ENCODE results near the gene RPL36AL.
"Not testable (repeated sequence)": the region's sequence is repeated elsewhere in the genome, so short reads cannot be mapped to it uniquely, and the experiment has no call there.

The RPL36AL gene

DNA sequence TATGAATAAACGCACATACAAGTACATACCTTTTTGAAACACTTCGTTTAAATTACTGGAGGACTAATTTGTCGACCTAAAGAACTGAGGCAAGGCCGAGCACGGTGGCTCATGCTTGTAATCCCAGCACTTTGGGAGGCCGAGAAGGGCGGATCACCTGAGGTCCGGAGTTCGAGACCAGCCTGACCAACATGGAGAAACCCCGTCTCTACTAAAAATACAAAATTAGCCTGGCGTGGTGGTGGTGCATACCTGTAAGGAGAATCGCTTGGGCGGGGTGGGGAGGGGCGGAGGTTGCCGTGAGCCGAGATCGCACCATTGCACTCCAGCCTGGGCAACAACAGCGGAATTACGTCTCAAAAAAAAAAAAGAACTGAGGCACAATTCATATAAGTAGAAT lies 1.2 kb downstream of the RPL36AL start:
- DNase-seq: not testable (repeated sequence)

DNA sequence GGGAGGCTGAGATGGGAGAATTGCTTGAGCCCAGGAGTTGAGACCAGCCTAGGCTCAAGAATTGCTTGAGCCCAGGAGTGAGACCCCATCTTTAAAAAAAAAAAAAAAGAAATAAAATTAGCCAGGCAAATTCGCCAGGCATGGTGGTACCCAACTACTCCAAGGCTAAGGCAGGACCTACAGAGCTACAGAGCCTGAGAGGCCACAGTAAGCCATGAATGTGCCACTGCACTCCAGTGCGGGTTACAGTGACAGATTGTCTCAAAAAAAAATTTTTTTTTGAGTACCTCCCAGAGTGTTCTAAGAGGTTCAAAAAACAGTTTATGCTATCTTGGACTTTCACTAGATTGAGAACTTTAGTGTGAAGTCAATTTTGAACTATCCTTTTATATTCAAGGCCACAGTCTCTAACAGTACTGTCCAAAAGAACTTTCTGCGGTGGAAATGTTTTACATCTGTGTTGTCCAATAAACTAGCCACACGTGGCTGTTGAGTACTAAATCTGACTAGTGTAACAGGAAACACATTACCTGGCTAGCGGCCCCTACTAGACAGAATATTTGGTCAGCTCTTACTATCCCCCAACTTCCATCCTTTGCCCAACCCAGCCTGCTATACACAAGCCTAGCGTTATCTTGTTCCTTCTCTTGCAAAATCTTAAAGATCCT lies 2.4 kb downstream of the RPL36AL start:
- DNase-seq: no peak

DNA sequence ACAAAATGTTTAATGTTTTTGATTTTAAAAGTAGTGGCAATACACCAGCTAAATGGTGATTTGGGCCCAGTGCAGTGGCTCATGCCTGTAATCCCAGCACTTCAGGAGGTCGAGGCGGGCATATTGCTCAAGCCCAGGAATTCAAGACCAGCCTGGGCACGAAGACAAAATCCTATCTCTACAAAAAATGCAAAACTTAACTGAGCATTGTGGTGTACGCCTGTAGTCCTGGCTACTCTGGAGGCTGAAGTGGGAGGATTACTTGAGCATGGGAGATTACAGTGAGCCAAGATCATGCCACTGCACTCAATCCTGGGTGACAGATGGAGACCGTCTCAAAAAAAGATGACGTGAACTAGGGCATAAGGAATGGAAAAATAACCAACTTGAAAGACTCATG lies 4.7 kb downstream of the RPL36AL start:
- no peak for DNase-seq

GRCh38 chr14:49614196-49614595 lies 6.2 kb downstream of the RPL36AL start:
- DNase-seq: no peak

GRCh38 chr14:49612671-49613070 lies 7.8 kb downstream of the RPL36AL start:
- no peak for DNase-seq

DNA sequence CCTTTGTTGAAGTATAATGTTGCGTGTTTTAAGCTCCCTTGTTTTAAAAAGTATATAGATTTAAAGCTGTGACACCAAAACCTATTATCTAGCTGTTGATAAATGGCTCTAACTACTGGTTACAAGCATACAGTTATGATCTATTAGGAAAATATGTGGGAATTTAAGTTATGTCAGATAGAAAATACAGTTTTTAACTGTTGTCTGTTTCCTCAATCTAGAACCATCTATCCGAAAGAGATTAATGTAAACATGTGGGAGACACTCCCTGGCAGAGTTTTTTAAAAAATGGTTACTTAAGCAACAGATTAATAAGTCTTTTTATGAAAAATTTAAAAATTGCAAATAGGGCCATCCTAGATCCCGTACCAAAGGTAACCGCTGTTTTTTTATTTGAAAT lies 8.2 kb downstream of the RPL36AL start:
- DNase-seq: no peak

DNA sequence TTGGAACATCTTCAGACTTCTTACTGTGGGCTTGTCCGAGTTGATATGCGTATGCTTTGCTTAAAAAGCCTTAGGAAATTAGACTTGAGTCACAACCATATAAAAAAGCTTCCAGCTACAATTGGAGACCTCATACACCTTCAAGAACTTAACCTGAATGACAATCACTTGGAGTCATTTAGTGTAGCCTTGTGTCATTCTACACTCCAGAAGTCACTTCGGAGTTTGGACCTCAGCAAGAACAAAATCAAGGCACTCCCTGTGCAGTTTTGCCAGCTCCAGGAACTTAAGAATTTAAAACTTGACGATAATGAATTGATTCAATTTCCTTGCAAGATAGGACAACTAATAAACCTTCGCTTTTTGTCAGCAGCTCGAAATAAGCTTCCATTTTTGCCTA lies 12.8 kb downstream of the RPL36AL start:
- no peak for DNase-seq

DNA sequence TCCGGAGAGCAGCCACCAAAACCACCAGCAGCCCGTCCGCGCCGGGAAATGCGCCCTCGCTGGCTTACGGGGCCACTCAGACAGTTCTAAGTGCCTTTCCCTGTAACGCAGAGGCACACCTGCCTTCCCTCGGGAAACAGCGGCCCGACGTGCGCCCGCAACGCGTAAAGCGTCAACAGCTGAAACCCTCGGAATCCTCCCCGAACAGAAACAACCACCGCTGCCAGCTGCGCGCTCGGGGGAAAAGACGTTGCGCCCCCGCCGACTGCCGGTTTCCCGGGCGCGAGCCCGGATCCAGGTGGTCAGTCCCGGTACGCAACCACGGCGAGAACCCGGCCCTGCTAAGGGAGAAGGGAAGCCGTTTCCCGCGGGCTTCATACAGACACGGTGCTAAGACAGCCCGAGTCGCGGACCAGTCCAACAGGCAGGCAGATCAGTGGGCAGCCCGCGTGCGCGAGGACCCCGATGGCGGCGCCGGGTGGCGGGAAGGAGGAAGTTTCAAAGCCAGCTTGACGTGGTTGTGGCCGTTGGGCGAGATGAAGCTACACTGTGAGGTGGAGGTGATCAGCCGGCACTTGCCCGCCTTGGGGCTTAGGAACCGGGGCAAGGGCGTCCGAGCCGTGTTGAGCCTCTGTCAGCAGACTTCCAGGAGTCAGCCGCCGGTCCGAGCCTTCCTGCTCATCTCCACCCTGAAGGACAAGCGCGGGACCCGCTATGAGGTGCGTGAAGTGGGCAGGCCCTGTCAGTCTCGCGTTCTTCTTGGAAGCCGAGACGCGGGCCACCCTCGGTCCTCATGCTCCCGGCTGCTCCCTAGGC lies 21.7 kb downstream of the RPL36AL start, which contains the start of gene LRR1:
TSS of gene LRR1 (plus strand) at position 456 of the 816 bp plus-strand sequence. CDS start at position 537, 81 bp downstream.
- peak; percentile 92 for DNase-seq

DNA sequence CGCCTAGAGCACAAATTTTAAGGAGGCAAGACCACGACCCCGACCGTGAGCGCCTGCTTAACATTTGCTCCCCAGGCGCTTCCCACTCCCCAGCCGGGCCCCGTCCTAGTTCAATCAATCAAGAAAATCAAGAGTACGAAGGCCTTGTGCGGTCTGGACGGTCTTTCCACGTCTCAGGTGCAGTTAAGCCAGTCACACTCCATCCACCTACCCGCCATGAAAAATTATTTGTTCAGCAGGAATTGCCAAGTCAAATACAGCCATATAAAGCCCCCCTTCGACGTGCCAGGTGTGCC lies 22.3 kb downstream of the RPL36AL start:
- DNase-seq: no peak

GRCh38 chr14:49594347-49595091 lies 25.9 kb downstream of the RPL36AL start:
- no peak for DNase-seq

DNA sequence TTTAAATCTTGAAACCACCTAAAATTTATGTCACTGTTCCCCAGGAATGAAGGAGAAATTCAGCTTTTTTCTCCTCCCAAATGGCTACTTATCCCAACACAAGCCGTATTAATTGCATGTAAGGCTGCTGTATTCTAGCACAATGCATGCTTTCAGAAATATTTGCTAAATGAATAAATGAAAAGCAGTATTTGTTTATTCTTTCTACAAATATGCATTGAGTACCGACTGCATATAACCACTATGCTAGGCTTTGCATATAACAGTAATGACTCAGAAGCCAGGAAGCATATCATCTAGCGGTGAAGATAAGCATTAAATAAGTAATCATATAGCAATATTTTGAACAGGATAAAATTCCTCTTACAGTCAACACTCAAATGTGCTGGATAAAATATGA lies 27.4 kb downstream of the RPL36AL start:
- no peak for DNase-seq

DNA sequence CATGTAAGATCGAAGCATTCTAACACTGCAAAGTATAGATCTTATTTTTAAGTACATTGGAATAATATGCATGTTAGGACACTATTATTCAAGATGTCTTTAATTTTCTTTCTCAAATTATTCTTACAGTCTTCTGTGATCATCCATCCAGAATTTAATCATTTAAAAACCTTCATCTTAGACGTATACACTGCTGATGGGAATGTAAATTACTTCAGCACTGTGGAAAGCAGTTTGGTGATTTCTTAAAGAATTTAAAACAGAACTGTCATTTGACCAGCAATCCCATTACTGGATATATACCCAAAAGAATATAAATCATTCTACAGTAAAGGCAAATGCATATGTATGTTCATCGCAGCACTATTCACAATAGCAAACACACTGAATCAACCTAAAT lies 31.0 kb downstream of the RPL36AL start:
- no peak for DNase-seq

- DNase-seq: peak; percentile 85
Measured at GRCh38 chr14:49586673-49587460, 33.6 kb downstream of the RPL36AL start.

DNA sequence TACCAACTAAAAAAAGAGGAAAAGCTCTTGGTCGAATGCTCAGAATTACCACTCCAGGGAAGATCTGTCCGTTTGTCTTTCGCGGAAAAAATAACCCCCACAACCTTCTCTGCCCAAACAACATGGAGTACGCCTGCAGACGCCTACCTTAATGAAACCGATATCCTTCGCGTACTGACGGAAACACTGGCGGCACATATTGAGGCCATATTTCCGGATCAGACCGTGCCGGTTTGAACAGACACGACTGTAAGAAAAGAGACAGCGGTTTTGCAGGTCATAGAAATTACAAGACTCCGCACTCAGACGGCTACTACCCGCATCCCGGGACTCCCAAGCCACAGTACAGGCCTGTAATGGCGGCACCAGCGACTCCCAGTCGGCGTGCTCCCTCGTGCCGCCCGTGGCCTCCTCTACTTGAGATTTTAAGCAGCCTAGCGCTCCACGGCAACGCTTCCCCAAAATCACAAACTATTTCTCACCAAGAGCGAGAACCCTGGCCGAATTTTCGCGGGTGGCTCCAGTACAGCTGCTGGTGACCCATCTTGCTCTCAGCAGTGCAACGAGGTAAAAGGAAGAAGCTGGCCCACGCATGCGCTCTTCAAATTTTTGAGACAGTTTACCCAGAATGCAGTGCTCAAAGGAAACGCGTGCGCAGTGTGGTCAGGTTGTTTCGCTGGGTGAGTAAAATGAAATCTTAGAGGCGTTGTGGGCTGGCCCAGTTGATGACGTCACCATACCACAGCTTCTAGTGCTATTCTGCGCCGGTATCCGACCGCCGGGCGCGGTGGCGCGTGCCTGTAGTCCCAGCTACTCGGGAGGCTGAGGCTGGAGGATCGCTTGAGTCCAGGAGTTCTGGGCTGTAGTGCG lies 34.4 kb downstream of the RPL36AL start, which contains the start of gene RPS29:
TSS of gene RPS29 (minus strand) at position 578 of the 870 bp plus-strand sequence. CDS start at position 544, 34 bp downstream.
- DNase-seq: peak; percentile 100

GRCh38 chr14:49584981-49585640 lies 35.3 kb downstream of the RPL36AL start:
- DNase-seq: not testable (repeated sequence)

DNA sequence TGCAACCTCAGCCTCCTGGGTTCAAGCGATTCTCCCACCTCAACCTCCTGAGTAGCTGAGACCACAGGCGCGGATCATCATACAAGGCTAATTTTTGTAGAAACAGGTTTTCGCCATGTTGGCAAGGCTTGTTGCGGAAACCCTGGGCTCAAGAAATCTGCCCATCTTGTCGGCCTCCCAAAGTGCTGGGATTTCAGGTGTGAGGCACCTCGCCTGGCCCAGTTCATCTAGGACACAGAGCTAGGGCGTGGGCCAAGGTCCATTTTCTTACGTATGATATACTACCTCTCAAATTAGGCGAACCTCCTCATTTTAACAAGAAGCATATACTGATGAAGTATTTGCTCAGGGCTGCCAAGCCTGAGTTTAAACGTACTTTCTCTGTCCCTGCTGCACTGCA lies 36.4 kb downstream of the RPL36AL start:
- DNase-seq: no peak

- no peak for DNase-seq
Measured at GRCh38 chr14:49583629-49584028, 36.8 kb downstream of the RPL36AL start.

GRCh38 chr14:49582113-49582977 lies 38.1 kb downstream of the RPL36AL start:
- no peak for DNase-seq

DNA sequence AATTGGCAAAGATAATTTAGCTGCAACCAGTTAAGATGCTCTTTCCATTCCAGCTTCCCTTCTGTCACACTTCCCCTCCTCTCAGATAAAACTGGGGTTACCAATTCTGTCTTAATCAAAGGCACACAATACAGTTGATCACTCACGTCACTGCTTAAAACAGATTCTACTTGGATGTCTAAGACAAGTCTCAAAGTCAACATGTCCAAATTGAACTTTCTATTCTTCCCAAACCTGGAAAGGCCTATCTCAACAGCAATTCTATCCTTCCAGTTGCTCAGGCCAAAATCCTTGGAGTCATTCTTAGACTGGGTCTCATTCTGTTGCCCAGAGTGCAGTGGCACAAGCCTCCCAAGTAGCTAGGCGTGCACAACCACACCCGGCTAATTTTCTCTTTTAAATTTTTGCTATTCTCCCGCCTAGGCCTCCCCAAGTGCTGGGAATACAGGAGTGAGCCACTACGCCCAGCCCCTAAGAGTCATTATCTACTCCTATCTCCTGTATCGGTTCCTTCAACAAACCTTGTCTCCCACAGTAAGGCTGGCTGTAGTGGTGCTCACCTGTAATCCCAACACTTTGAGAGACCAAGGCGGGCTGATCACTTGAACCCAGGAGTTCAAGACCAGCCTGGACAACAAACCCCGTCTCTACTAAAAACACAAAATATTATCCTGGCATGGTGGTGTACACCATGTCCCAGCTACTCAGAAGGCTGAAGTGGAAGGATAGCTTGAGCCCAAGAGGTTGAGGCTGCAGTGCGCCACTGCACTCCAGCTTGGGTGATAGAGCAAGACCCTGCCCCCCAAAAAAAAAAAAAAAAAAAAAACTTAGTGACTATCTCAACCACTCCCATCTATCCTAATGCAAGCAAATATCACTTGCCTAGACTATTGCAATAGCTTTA lies 39.0 kb downstream of the RPL36AL start:
- no peak for DNase-seq

All from DMS79 treated with DMSO at 0.1 percent for 48 hours (cell line).